ENCODE measurements around the gene C1orf87. TPM values are rescaled to one million over a fixed set of nuclear protein-coding genes. Genes with fewer than 3 reads are reported as not detected.

The C1orf87 gene
- polyA plus RNA-seq, 1 donor from 2014 or later, result not detected

DNA sequence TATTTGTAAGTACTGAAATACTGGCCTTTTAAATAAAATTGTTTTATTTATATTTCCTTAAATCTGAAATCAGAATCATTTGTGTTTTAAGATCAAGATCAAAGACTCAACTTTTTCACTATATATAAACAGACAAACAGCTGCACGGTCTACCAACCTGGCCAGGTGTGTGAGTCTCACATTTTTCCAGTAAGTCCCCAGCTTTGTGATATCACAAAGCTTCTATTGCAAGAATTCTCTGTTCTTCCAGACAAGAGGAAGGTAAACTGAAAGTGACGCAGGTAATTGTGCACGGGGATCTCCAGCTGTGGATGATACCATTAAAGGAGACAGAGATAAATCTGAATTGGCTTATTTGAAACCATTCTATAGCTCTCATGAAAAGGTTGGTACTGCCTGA is 105.8 kb downstream of the C1orf87 start:
- peaks cover 2 to 4% (median 4%) of the 10 kb centered on the region in 3 donors for H3K4me1 Mint-ChIP-seq
- no peak overlapping the region for H3K4me3 Mint-ChIP-seq
- no peaks in the 10 kb centered on the region for H3K9me3 Mint-ChIP-seq
- peaks cover 2% of the 10 kb centered on the region for H3K36me3 Mint-ChIP-seq
- H3K27ac Mint-ChIP-seq, result no peak overlapping the region
- peaks cover 14% of the 10 kb centered on the region for H3K27me3 Mint-ChIP-seq

DNA sequence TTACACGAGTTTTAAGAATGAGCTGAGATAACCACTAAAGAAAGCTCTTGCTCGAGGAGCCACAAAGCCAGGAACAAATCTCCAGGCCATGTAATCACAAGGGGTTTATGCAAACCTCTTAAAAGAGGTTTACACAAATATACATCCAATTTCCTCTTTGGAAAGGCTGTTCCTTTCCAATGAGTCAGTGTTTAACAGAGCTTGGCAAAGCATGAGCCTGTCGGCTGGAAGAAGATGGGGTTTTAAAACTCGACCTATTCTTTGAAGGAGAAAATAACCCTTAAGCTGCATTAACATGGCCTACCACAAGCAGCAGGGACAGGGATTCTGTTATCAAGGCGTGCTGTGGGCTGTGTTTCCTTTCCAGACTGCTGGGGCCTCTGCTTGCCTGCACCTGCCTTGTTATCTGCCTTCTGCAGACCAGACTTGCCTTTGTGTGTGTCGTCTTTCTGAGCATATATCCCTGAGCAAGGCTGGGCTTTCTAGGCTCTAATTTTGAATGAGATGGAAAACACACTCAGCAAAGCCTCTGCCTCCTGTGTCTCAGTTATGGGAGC is 106.4 kb downstream of the C1orf87 start:
- H3K27me3 Mint-ChIP-seq, result peaks cover 10% of the 10 kb centered on the region
- peaks cover 2% of the 10 kb centered on the region for H3K36me3 Mint-ChIP-seq
- H3K9me3 Mint-ChIP-seq, result no peaks in the 10 kb centered on the region
- H3K27ac Mint-ChIP-seq, result no peak overlapping the region
- no peak overlapping the region for H3K4me3 Mint-ChIP-seq
- peaks cover 2 to 4% (median 4%) of the 10 kb centered on the region in 3 donors for H3K4me1 Mint-ChIP-seq

- no peaks in the 10 kb centered on the region for H3K4me1 Mint-ChIP-seq
- no peaks in the 10 kb centered on the region for H3K36me3 Mint-ChIP-seq
- no peak overlapping the region for H3K27ac Mint-ChIP-seq
- no peaks in the 10 kb centered on the region for H3K9me3 Mint-ChIP-seq
- peaks cover 4% of the 10 kb centered on the region for H3K27me3 Mint-ChIP-seq
- no peak overlapping the region for H3K4me3 Mint-ChIP-seq
Observed at GRCh38 chr1:59952065-59952464, 121.5 kb downstream of the C1orf87 start.

- Mint-ChIP-seq H3K9me3 (no peaks in the 10 kb centered on the region), H3K4me3 (no peak overlapping the region), H3K27ac (no peak overlapping the region), H3K36me3 (no peaks in the 10 kb centered on the region), H3K27me3 (peaks cover 4% of the 10 kb centered on the region), H3K4me1 (no peaks in the 10 kb centered on the region)
Observed at GRCh38 chr1:59949648-59950047, 123.9 kb downstream of the C1orf87 start.

DNA sequence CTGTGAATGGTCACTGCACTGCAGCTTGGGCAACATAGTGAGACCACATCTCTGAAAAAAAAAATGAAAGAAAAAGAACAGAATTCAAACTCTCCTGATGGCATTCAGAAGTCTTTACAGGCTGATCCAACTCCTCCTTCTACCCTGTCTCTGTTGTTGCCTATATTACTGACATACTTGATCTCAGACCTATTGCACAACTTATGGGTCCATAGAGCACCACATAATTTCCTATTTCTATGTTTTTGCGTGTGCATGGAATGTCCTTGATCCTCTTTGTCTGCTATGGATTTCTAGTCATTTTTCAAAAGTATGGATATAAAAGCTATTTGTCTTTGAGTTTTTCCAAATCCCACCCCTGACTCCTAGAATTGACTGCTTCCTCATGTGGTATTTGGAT is 124.6 kb downstream of the C1orf87 start:
- peaks cover 4% of the 10 kb centered on the region for H3K27me3 Mint-ChIP-seq
- no peaks in the 10 kb centered on the region for H3K36me3 Mint-ChIP-seq
- no peak overlapping the region for H3K27ac Mint-ChIP-seq
- no peak overlapping the region for H3K4me3 Mint-ChIP-seq
- H3K9me3 Mint-ChIP-seq, result no peaks in the 10 kb centered on the region
- H3K4me1 Mint-ChIP-seq, result no peaks in the 10 kb centered on the region

- Mint-ChIP-seq H3K9me3 (no peaks in the 10 kb centered on the region), H3K4me1 (no peaks in the 10 kb centered on the region), H3K27me3 (peaks cover 4% of the 10 kb centered on the region), H3K4me3 (no peak overlapping the region), H3K36me3 (no peaks in the 10 kb centered on the region), H3K27ac (no peak overlapping the region)
Observed at GRCh38 chr1:59947047-59947938, 126.3 kb downstream of the C1orf87 start.

- H3K4me1 Mint-ChIP-seq, result no peaks in the 10 kb centered on the region
- H3K27ac Mint-ChIP-seq, result no peak overlapping the region
- H3K4me3 Mint-ChIP-seq, result no peak overlapping the region
- no peaks in the 10 kb centered on the region for H3K36me3 Mint-ChIP-seq
- peaks cover 4% of the 10 kb centered on the region for H3K27me3 Mint-ChIP-seq
- no peaks in the 10 kb centered on the region for H3K9me3 Mint-ChIP-seq
Observed at GRCh38 chr1:59945790-59946189, 127.8 kb downstream of the C1orf87 start.

Other genes starting within 250 kb of the C1orf87 start
- gene CYP2J2, start 147.0 kb downstream of the C1orf87 start, polyA plus RNA-seq, result 1.0 TPM